ENCODE results near the gene VSIR. TPM values are rescaled to one million over a fixed set of nuclear protein-coding genes. Genes with fewer than 3 reads are reported as not detected.
A peak's percentile ranks its signal among the peaks of the same experiment; 100 is the strongest.

Gene VSIR
- total RNA-seq, 2 donors from 2014 or later = 41.2 to 42.8 TPM

- DNase-seq = no peak
- Histone ChIP-seq H3K27me3 (no peaks in the 10 kb centered on the region), H3K4me1 (no peaks in the 10 kb centered on the region), H3K9ac (ENCODE audit: low read depth in 2 of 2, low read length in 2 of 2) (no peak overlapping the region), H3K27ac (no peak overlapping the region), H3K9me3 (no peaks in the 10 kb centered on the region), H3K4me3 (no peak overlapping the region), H3K36me3 (no peaks in the 10 kb centered on the region)
- intact Hi-C loops (cut with DNase I) = no loop called here
- no peak for TF ChIP-seq CTCF (IDR thresholded peaks at IDR 0.05)
Observed at GRCh38 chr10:71782917-71783490, 9.7 kb upstream of the VSIR start.

GRCh38 chr10:71782221-71782916, 9.0 kb upstream of the VSIR start:
- H3K27me3 ChIP-seq = no peaks in the 10 kb centered on the region
- no peaks in the 10 kb centered on the region for H3K4me1 ChIP-seq
- no peak for TF ChIP-seq CTCF (IDR thresholded peaks at IDR 0.05)
- intact Hi-C loops (cut with DNase I) = no loop called here
- no peak overlapping the region for H3K27ac ChIP-seq
- DNase-seq = no peak
- no peaks in the 10 kb centered on the region for H3K36me3 ChIP-seq
- no peak overlapping the region for H3K9ac ChIP-seq (ENCODE audit: low read depth in 2 of 2, low read length in 2 of 2)
- H3K4me3 ChIP-seq = no peak overlapping the region
- no peaks in the 10 kb centered on the region for H3K9me3 ChIP-seq

- no peak overlapping the region for H3K27ac ChIP-seq
- no peaks in the 10 kb centered on the region for H3K27me3 ChIP-seq
- H3K36me3 ChIP-seq = no peaks in the 10 kb centered on the region
- TF ChIP-seq CTCF (IDR thresholded peaks at IDR 0.05) = no peak
- no peak overlapping the region for H3K9ac ChIP-seq (ENCODE audit: low read depth in 2 of 2, low read length in 2 of 2)
- H3K4me3 ChIP-seq = no peak overlapping the region
- intact Hi-C loops (cut with DNase I) = no loop called here
- H3K4me1 ChIP-seq = no peaks in the 10 kb centered on the region
- no peak for DNase-seq
- H3K9me3 ChIP-seq = no peaks in the 10 kb centered on the region
Observed at GRCh38 chr10:71780719-71781118, 7.4 kb upstream of the VSIR start.

GRCh38 chr10:71780156-71780555, 6.8 kb upstream of the VSIR start:
- TF ChIP-seq CTCF (IDR thresholded peaks at IDR 0.05) = no peak
- intact Hi-C loops (cut with DNase I) = no loop called here
- Histone ChIP-seq H3K9me3 (no peaks in the 10 kb centered on the region), H3K4me3 (no peak overlapping the region), H3K9ac (ENCODE audit: low read depth in 2 of 2, low read length in 2 of 2) (no peak overlapping the region), H3K27me3 (no peaks in the 10 kb centered on the region), H3K27ac (no peak overlapping the region), H3K36me3 (no peaks in the 10 kb centered on the region), H3K4me1 (no peaks in the 10 kb centered on the region)
- DNase-seq = no peak

GRCh38 chr10:71779641-71780040, 6.3 kb upstream of the VSIR start:
- Histone ChIP-seq H3K9ac (ENCODE audit: low read depth in 2 of 2, low read length in 2 of 2) (peak overlapping the region in 1 of 2 donors; percentile 5), H3K4me3 (no peak overlapping the region), H3K27ac (no peak overlapping the region), H3K36me3 (no peaks in the 10 kb centered on the region), H3K9me3 (no peaks in the 10 kb centered on the region), H3K27me3 (no peaks in the 10 kb centered on the region), H3K4me1 (no peaks in the 10 kb centered on the region)
- intact Hi-C loops (cut with DNase I) = no loop called here
- no peak for DNase-seq
- TF ChIP-seq CTCF (IDR thresholded peaks at IDR 0.05) = no peak

Data from colonic mucosa (tissue), 4 donors.